Measurements from ENCODE around the gene SLC25A22.

SLC25A22 gene

GRCh38 chr11:833849-834311 lies 35.8 kb upstream of the SLC25A22 start:
- DNase-seq: no peak

- no peak for DNase-seq
These were observed 35.2 kb upstream of the SLC25A22 start for GRCh38 chr11:833114-833791.

GRCh38 chr11:832529-833113 lies 34.5 kb upstream of the SLC25A22 start, which contains the start of gene CD151:
CD151 (plus strand) TSS chr11:832952; CDS start chr11:836070, 3,118 bp downstream.
- no peak for DNase-seq

GRCh38 chr11:831961-832528 lies 34.0 kb upstream of the SLC25A22 start:
- no peak for DNase-seq

- no peak for DNase-seq
These were observed 33.2 kb upstream of the SLC25A22 start for GRCh38 chr11:831118-831864.

- DNase-seq: peak; percentile 47
These were observed 32.4 kb upstream of the SLC25A22 start for GRCh38 chr11:830295-831117.

GRCh38 chr11:829847-830294 lies 31.8 kb upstream of the SLC25A22 start:
- DNase-seq: no peak

GRCh38 chr11:829176-829846 lies 31.2 kb upstream of the SLC25A22 start:
- DNase-seq: no peak

- no peak for DNase-seq
These were observed 30.6 kb upstream of the SLC25A22 start for GRCh38 chr11:828506-829175.

GRCh38 chr11:827897-828192 lies 29.8 kb upstream of the SLC25A22 start, which contains the start of gene CRACR2B:
CRACR2B (plus strand) TSS chr11:827919; CDS start chr11:828608, 689 bp downstream.
- no peak for DNase-seq

- DNase-seq: no peak
These were observed 29.2 kb upstream of the SLC25A22 start for GRCh38 chr11:827146-827896.

GRCh38 chr11:826836-827145 lies 28.7 kb upstream of the SLC25A22 start:
- DNase-seq: no peak

GRCh38 chr11:826227-826621 lies 28.1 kb upstream of the SLC25A22 start:
- no peak for DNase-seq

- DNase-seq: no peak
These were observed 27.5 kb upstream of the SLC25A22 start for GRCh38 chr11:825366-826226.

- no peak for DNase-seq
These were observed 26.9 kb upstream of the SLC25A22 start for GRCh38 chr11:824942-825341.

- no peak for DNase-seq
These were observed 26.3 kb upstream of the SLC25A22 start for GRCh38 chr11:824292-824880.

- DNase-seq: no peak
These were observed 25.6 kb upstream of the SLC25A22 start for GRCh38 chr11:823441-824291.
